Renal cortical epithelial cell (primary cell): Measurements from ENCODE around the gene C1QL4. TPM values are rescaled to one million over a fixed set of nuclear protein-coding genes. Genes with fewer than 3 reads are reported as not detected.
"Not testable (repeated sequence)": the region's sequence is repeated elsewhere in the genome, so short reads cannot be mapped to it uniquely, and the experiment has no call there.

Experiments used
- DNase-seq: peaks from one replicate; pipeline ENCODE4 v3.0.0-alpha.2; 2011; ENCODE audit warnings: low read depth
- total RNA-seq: library from RNA; depleted of rRNA; stranded (reverse); fragments of >200 nt; gene quantifications from 2 replicates; pipeline ENCODE4 v1.2.3, GENCODE V29; 2014

C1QL4 gene
- total RNA-seq, 1 donor from 2014 or later: 0.99 TPM

DNA sequence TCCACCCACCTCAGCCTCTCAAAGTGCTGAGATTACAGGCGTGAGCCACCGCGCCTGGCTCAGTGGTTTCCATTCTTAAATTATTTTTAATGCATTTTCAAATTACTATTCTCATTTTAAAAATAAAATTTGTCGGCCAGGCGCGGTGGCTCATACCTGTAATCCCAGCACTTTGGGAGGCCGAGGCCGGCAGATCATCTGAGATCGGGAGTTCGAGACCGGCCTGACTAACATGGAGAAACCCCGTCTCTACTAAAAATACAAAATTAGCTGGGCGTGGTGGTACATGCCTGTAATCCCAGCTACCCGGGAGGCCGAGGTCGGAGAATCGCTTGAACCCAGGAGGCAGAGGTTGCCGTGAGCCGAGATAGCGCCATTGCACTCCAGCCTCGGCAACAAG is 3.2 kb downstream of the C1QL4 start:
- DNase-seq: not testable (repeated sequence)

DNA sequence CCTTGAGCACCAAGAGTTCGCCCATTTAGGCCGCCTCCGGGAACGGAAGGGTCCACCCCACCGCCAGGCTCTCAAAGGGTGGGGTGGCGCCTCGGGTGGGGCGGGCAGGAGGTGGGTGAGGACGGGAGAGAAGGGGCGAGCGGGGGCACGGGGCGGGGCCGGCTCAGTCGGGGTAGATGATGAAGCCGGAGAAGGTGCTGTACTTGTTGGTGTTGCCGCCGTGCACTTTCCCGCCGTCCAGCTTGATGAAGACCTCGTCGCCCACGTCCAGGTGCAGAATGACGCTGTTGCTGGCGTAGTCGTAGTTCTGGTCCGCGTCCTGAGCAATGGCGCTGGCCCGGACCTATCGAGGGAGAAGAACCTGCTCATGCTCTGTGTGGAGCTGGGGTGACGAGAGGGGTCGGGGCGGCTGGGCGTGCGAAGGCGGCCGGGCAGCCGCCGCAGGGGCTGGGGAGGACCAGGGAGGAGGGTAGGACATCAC is 4.1 kb downstream of the C1QL4 start:
- no peak for DNase-seq

DNA sequence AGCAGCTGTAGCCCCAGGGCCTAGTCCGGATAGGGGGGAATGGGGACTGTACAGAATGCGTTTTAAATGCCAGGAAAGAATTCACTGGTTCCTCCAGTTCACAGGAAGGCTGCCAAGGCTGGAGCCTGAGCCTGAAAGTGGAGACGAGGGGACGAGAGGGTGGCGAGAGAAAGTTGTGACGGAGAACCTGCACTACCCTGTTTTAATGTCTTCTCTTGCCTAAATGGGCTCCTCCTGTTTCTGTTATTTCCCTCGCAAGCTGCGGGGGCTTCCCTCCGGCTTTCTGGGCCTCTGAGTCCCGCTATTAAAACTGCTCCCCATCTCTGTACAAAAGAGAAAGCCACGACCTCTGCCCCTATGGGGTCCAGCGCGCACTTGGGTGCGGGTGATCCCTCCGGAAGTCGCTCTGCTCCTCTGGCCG is 4.5 kb downstream of the C1QL4 start:
- no peak for DNase-seq

GRCh38 chr12:49331380-49332222 is 5.4 kb downstream of the C1QL4 start:
- DNase-seq: peak; percentile 55

- DNase-seq: no peak
These were observed 6.2 kb downstream of the C1QL4 start for GRCh38 chr12:49330631-49331379.

- no peak for DNase-seq
These were observed 6.9 kb downstream of the C1QL4 start for GRCh38 chr12:49330032-49330619.

- no peak for DNase-seq
These were observed 8.2 kb downstream of the C1QL4 start for GRCh38 chr12:49328816-49329215.

DNA sequence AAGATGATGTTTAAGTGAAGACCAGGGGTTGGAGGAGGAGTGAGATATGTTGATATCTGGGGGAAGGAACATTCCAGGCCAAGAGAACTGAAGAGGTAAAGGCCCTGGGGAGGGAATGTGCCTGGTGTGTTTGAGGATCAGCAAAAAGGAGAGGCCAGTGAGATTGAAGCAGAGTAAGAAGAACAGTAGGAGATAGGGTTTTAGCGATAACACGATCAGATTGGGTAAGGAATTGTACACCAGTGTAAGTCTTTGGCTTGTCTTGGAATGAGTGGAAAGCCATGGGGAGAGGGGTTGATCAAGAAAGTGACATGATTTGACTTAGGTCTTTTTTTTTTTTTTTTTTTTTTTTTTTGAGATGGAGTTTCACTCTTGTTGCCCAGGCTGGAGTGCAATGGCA is 9.1 kb downstream of the C1QL4 start:
- DNase-seq: no peak

GRCh38 chr12:49327368-49327767 is 9.6 kb downstream of the C1QL4 start:
- no peak for DNase-seq

- DNase-seq: no peak
These were observed 11.4 kb downstream of the C1QL4 start for GRCh38 chr12:49325606-49326005.

GRCh38 chr12:49323524-49324097 is 13.4 kb downstream of the C1QL4 start:
- DNase-seq: no peak

DNA sequence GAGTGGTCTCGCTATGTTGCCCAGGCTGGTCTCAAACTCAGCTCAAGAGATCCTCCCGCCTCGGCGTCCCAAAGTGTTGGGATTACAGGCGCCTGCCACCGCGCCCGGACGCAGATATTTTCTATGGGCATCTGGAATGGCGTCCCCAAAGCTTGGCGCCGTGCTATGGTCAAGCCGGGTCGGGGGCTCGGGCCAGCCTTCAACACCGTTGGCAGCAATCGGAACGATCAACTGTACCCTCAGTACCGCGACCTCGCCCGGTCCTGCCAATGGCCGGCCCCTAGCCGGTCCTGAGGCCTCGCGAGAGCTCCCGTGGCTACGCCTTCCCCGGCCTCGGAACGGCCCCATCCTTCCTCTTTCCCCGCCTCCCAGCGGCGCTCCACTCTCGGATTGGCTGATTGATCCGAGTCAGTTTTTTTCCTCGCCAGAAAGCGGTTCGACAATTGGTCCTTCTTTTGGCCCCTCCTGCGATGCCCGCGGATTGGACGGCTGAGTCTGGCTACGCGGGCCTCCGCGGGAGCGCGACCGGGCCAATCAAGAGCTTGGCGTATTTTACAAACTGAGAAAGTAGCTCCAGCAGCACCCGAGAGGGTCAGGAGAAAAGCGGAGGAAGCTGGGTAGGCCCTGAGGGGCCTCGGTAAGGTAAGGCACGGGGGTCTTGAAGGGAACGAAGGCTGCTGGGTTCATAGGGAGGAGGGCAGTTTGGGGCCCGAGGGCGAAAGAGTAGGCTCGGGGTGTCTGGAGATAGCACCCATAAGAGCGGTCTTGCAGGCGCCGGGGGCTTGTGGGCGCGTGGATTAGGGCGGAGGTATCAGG is 14.1 kb downstream of the C1QL4 start, which contains the start of gene TROAP:
Gene TROAP, plus strand, starts transcription at position 548 of the 816 bp plus-strand sequence. CDS start 354 bp downstream, outside the sequence.
- DNase-seq: peak; percentile 96

- DNase-seq: no peak
These were observed 14.7 kb downstream of the C1QL4 start for GRCh38 chr12:49322367-49322707.

DNA sequence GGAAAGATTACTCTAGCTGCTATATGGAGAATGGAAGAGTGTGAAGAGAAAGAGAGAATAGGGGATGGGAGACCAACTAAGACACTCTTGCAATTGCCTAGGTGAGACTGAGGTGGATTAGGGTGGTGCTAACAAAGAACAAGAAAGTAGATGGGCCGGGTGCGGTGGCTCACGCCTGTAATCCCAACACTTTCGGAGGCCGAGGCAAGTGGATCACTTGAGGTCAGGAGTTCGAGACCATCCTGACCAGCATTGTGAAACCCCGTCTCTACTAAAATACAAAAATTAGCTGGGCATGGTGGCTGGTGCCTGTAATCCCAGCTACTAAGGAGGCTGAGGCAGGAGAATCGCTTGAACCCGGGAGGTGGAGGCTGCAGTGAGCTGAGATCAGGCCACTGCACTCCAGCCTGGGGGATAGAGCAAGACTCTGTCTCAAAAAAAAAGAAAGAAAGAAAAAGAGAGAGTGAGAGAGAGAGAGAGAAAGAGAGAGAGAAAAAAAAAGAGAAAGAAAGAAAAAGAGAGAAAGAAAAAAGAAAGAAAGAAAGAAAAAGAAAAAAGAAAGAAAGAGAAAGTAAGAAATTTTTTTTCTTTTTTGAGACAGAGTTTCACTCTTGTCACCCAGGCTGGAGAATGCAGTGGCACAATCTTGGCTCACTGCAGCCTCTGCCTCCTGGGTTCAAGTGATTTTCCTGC is 16.4 kb downstream of the C1QL4 start:
- DNase-seq: not testable (repeated sequence)

- not testable (repeated sequence) for DNase-seq
These were observed 19.9 kb downstream of the C1QL4 start for GRCh38 chr12:49317118-49317517.

DNA sequence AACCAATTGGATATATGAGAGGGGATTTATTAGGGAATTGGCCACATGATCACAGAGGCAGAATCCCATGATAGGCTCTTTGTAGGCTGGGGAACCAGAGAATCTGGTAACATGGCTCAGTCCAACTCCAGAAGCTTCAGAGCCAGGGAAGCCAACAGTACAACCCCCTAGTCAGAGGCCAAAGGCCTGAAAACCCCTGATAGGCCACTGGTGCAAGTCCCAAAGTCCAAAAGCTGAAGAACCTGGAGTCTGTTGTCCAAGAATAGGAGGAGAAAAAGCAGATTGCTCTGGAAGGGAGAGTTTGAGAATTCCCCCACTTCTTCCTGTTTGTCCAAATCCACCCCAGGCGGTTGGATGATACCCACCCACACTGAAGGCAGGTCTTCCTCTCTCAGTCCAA is 22.2 kb downstream of the C1QL4 start:
- DNase-seq: no peak

- not testable (repeated sequence) for DNase-seq
These were observed 26.5 kb downstream of the C1QL4 start for GRCh38 chr12:49310451-49311000.

DNA sequence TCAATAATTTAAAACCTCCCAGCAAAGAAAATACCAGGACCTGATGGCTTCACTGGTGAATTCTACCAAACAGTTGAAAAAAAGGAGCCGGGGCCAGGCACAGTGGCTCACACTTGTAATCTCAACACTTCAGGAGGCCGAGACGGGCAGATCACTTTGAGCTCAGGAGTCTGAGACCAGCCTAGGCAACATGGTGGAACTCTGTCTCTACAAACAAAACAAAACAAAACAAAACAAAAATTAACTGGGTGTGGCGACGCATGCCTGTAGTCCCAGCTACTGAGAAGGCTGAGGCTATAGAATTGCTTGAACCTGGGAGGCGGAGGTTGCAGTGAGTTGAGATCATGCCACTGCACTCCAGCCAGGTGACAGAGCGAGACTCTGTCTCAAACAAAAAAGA is 27.6 kb downstream of the C1QL4 start:
- DNase-seq: no peak

DNA sequence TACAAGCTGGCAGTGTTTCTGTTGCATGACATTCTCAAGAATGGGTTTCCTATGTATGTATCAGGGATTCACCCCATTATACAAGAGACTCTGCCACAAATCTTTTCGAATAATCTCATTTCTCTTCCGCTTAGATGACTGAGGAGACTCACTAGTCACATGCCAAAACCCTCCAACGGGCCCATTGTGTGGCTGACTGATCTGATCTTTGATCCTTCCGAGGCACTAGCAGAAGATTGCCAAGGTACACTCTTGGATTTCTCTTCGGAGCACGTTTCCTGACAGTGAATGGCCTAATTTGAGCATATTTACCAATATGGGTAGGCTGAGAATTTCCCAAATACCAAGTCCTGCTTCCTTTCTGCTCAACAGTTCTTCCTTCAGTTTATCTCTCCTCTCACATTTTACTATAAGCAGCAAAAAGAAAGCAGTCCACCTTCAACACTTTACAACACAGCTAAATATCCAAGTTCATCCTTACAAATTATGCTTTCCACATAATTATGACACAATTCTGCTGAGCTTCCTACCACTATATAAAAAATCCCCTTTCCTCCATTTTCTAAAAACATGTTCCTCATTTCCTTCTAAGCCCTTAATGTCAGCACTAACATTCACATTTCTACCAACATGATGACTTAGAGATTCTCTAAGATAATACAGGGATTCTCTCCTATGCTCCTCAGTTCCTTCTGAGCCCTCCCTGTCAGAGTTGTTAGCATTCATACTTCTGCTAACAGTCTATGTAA is 31.1 kb downstream of the C1QL4 start:
- DNase-seq: no peak

GRCh38 chr12:49304161-49304560 is 32.8 kb downstream of the C1QL4 start:
- no peak for DNase-seq
